Astrocyte of the cerebellum (primary cell): Measurements from ENCODE around the gene NEK4.
A peak's percentile ranks its signal among the peaks of the same experiment; 100 is the strongest.

ENCODE experiments used
- DNase-seq: peaks from one replicate; pipeline ENCODE4 v3.0.0-alpha.2; 2011; ENCODE audit warnings: low read depth
- H3K4me3 ChIP-seq: 2 replicates; pipeline ENCODE4 v1.5.1; 2011; ENCODE audit warnings: mild to moderate bottlenecking, low read depth, low read length, moderate library complexity
- CTCF ChIP-seq: IDR thresholded peaks from 2 replicates; pipeline ENCODE4 v1.5.1; 2012; ENCODE audit warnings: low read length, low read depth, moderate library complexity, mild to moderate bottlenecking; ENCODE audit errors: missing control alignments
- in situ Hi-C: cut with HindIII; loops from 2 replicates; pipeline ENCODE4 v1.10.0; 2017; ENCODE audit warnings: low sequenced_read_pairs

Gene NEK4

GRCh38 chr3:52671676-52672075, 99.1 kb downstream of the NEK4 start:
- in situ Hi-C loops, result no loop called here
- H3K4me3 ChIP-seq, result no peak overlapping the region
- TF ChIP-seq CTCF, result no peak
- DNase-seq, result no peak

DNA sequence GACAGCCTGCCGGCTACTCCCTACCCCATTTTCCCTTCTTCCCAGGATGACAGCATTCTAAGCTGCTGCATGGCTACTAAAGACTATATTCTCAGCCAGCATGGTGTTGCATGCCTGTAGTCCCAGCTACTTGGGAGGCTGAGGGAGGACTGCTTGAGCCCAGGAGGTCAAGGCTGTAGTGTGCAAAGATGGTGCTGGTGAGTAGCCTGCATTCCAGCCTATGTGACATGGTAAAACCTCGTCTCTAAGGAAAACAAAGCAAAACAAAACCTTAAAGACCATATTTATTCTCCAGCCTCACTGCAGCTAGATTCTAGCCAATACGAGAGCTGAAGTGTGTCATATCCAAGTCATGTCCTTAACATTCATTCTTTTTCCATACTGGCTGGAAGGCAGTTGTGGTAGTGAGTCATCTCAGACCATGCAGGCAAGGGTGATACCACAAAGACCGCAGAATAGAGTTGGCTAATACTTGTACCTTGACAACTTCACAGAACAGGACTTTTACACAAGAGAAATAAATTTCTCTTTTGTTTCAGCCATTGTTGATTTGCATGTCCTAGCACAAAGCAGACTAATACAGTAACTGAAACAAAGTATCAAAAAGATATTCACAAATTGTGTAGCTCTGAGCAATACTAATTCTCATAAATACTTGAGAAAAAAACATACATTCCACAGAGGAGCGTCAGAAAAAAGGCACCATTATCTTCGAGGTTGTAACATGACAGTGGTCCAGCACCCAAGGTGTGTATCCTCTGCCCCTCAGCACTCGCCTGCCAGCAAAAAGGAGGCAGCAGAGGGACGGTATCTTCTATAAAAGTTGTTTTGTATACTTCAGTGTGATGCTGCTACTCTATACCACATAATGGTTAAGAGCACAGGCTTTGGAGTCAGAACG, 99.9 kb downstream of the NEK4 start:
- in situ Hi-C loops, result no loop called here
- no peak for TF ChIP-seq CTCF
- DNase-seq, result peak; percentile 99
- H3K4me3 ChIP-seq, result peak overlapping the region; percentile 9

DNA sequence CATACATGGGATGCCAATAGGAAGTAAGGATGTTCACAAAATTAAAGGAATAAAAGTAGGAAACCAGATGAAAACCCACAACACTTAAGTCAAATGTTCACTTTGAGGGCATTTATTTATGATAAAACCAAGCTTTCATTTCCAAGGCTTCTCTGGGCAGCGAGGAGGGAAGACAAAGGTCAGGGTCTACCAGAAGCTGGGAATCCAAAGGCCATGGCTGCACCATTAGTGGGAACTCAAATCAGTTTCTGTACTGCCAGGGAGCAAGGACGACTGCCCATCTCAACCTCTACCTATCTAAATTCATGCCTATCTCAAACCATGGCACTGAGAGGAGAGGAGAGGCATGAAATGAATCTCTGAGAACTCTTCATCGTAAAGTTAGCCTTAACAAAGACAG, 107.6 kb downstream of the NEK4 start:
- no peak for TF ChIP-seq CTCF
- no peak overlapping the region for H3K4me3 ChIP-seq
- in situ Hi-C loops, result no loop called here
- no peak for DNase-seq

DNA sequence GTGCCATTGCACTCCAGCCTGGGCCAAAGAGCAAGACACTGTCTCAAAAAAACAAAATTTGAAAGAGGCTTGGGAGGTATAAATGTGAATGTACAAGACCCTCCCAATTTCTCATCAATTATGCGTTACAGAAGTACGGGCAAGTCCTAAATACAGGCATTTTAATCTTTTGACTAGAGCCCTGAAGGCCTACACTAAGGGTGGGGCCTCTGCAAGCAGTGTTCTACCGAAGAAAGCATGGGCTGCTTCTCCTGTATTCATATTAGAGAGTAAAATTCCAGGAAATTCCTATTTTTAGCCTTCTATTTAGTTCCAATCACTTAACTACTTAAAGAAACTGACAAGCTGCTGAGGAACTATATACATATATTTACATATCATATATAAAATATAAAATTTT, 110.7 kb downstream of the NEK4 start:
- H3K4me3 ChIP-seq, result no peak overlapping the region
- in situ Hi-C loops, result no loop called here
- TF ChIP-seq CTCF, result no peak
- DNase-seq, result no peak
